Measurements from ENCODE around the gene SLC4A7. TPM values are rescaled to one million over a fixed set of nuclear protein-coding genes. Genes with fewer than 3 reads are reported as not detected.
A peak's percentile ranks its signal among the peaks of the same experiment; 100 is the strongest.

Gene SLC4A7
- polyA plus RNA-seq, 1 of the 3 experiments (the other 2 are of a cell fraction) = 3.9 TPM

GRCh38 chr3:27507111-27507510 lies 22.9 kb upstream of the SLC4A7 start:
- H3K4me3 ChIP-seq (ENCODE audit: low read depth in 2 of 2, low read length in 1 of 2) = no peak overlapping the region
- no peak overlapping the region for H2AFZ ChIP-seq (ENCODE audit: low read depth)
- no peak overlapping the region for H3K27ac ChIP-seq (ENCODE audit: low read depth in 2 of 2, low read length in 1 of 2)
- no peaks in the 10 kb centered on the region for H3K9me2 ChIP-seq
- no peak overlapping the region for H3K9ac ChIP-seq
- WGBS (ENCODE audit: low lambda C conversion rate) = 15% methylated on average over 1 of the region's 1 CpG
- H3F3A ChIP-seq (replicated peaks; ENCODE audit: insufficient read depth) = peaks cover 13% of the 10 kb centered on the region
- no peaks in the 10 kb centered on the region for H3K36me3 ChIP-seq (replicated peaks in 1 of 2; ENCODE audit: control insufficient read depth in 1 of 2, insufficient read depth in 2 of 2, low read length in 1 of 2)
- no peaks in the 10 kb centered on the region for H3K9me3 ChIP-seq
- H3K79me2 ChIP-seq (ENCODE audit: insufficient read depth) = no peaks in the 10 kb centered on the region
- no peak overlapping the region for H3K4me2 ChIP-seq
- DNase-seq = no peak
- no peaks in the 10 kb centered on the region for H3K4me1 ChIP-seq (ENCODE audit: control insufficient read depth in 1 of 2, insufficient read depth in 2 of 2, low read depth in 1 of 2, low read length in 1 of 2)
- H3K27me3 ChIP-seq (ENCODE audit: insufficient read depth) = no peaks in the 10 kb centered on the region
- H4K20me1 ChIP-seq (ENCODE audit: insufficient read depth) = no peaks in the 10 kb centered on the region
- no peak for TF ChIP-seq ELF1 (IDR thresholded peaks at IDR 0.05)
- TF ChIP-seq GABPA (IDR thresholded peaks at IDR 0.05; ENCODE audit: low read depth) = no peak
- TF ChIP-seq CTCF (IDR thresholded peaks at IDR 0.05) = no peak
- TF ChIP-seq TEAD4 (IDR thresholded peaks at IDR 0.05; ENCODE audit: borderline replicate concordance, insufficient read depth) = no peak
- no peak for TF ChIP-seq ZBTB33 (IDR thresholded peaks at IDR 0.05; ENCODE audit: borderline replicate concordance, low read depth)
- TF ChIP-seq EZH2phosphoT487 (IDR thresholded peaks at IDR 0.05; ENCODE audit: borderline replicate concordance, low read depth) = no peak
- no peak for TF ChIP-seq JUND (IDR thresholded peaks at IDR 0.05)
- CTCF ChIA-PET = interaction anchor here (1.0 to 1.3 kb wide), 2 partner anchors 19 to 75 kb away, joined by 3 to 5 read pairs; no protein-coding TSS in a partner anchor
- POLR2A ChIA-PET = no interaction called here

- H3K27me3 ChIP-seq (ENCODE audit: insufficient read depth) = no peaks in the 10 kb centered on the region
- H3K27ac ChIP-seq (ENCODE audit: low read depth in 2 of 2, low read length in 1 of 2) = no peak overlapping the region
- WGBS (ENCODE audit: low lambda C conversion rate) = 96% methylated on average over 1 of the region's 1 CpG
- no peaks in the 10 kb centered on the region for H3K79me2 ChIP-seq (ENCODE audit: insufficient read depth)
- no peaks in the 10 kb centered on the region for H3K9me3 ChIP-seq
- no peak for DNase-seq
- H2AFZ ChIP-seq (ENCODE audit: low read depth) = peak overlapping the region; percentile 5; the same call in 1 of the 2 replicates
- H4K20me1 ChIP-seq (ENCODE audit: insufficient read depth) = no peaks in the 10 kb centered on the region
- H3F3A ChIP-seq (replicated peaks; ENCODE audit: insufficient read depth) = peaks cover 13% of the 10 kb centered on the region
- POLR2A ChIA-PET = no interaction called here
- CTCF ChIA-PET = no interaction called here
- H3K9ac ChIP-seq = no peak overlapping the region
- no peaks in the 10 kb centered on the region for H3K9me2 ChIP-seq
- no peaks in the 10 kb centered on the region for H3K36me3 ChIP-seq (replicated peaks in 1 of 2; ENCODE audit: control insufficient read depth in 1 of 2, insufficient read depth in 2 of 2, low read length in 1 of 2)
- H3K4me1 ChIP-seq (ENCODE audit: control insufficient read depth in 1 of 2, insufficient read depth in 2 of 2, low read depth in 1 of 2, low read length in 1 of 2) = no peaks in the 10 kb centered on the region
- no peak overlapping the region for H3K4me3 ChIP-seq (ENCODE audit: low read depth in 2 of 2, low read length in 1 of 2)
- H3K4me2 ChIP-seq = no peak overlapping the region
- no peak for TF ChIP-seq USF2 (IDR thresholded peaks at IDR 0.05; ENCODE audit: borderline replicate concordance, low read depth, low read length)
- no peak for TF ChIP-seq NRF1 (IDR thresholded peaks at IDR 0.05; ENCODE audit: low read depth, low read length)
- no peak for TF ChIP-seq REST (IDR thresholded peaks at IDR 0.05; ENCODE audit: low read depth, low read length)
- no peak for TF ChIP-seq NFIC (IDR thresholded peaks at IDR 0.05; ENCODE audit: borderline replicate concordance)
- no peak for TF ChIP-seq IRF3 (IDR thresholded peaks at IDR 0.05; ENCODE audit: low read depth, low read length)
- TF ChIP-seq FOXJ3 (CRISPR knock-in tag; IDR thresholded peaks at IDR 0.05) = no peak
- no peak for TF ChIP-seq MAX (IDR thresholded peaks at IDR 0.05; ENCODE audit: low read depth)
- TF ChIP-seq EP300 (IDR thresholded peaks at IDR 0.05; ENCODE audit: borderline replicate concordance in 1 of 2, low read depth in 1 of 2, low read length in 1 of 2) = no peak
- TF ChIP-seq RXRA (IDR thresholded peaks at IDR 0.05; ENCODE audit: borderline replicate concordance, low read depth) = no peak
- no peak for TF ChIP-seq PBX3 (IDR thresholded peaks at IDR 0.05)
Observed at GRCh38 chr3:27504749-27505148, 20.6 kb upstream of the SLC4A7 start.

Measured in SK-N-SH (cell line).